Fibroblast of the aortic adventitia (primary cell): ENCODE measurements around the gene SLC39A2. TPM values are rescaled to one million over a fixed set of nuclear protein-coding genes. Genes with fewer than 3 reads are reported as not detected.
"Not testable (repeated sequence)": the region's sequence is repeated elsewhere in the genome, so short reads cannot be mapped to it uniquely, and the experiment has no call there.

Source experiments
- DNase-seq: peaks from one replicate; pipeline ENCODE4 v3.0.0-alpha.2; 2010; ENCODE audit warnings: low read depth
- H3K4me3 ChIP-seq: 2 replicates; pipeline ENCODE4 v1.5.1; 2011; ENCODE audit warnings: low read depth, mild to moderate bottlenecking, control low read depth, low read length, moderate library complexity
- CTCF ChIP-seq: IDR thresholded peaks from 2 replicates; pipeline ENCODE4 v1.5.1; 2011; ENCODE audit warnings: mild to moderate bottlenecking, low read length, control low read depth, inconsistent platforms; ENCODE audit not compliant: insufficient read depth
- total RNA-seq: library from RNA; depleted of rRNA; stranded (reverse); fragments of >200 nt; gene quantifications from 2 replicates; pipeline ENCODE4 v1.2.3, GENCODE V29; 2012; ENCODE audit warnings: low replicate concordance

The SLC39A2 gene
- total RNA-seq, 1 donor: 0.18 TPM

DNA sequence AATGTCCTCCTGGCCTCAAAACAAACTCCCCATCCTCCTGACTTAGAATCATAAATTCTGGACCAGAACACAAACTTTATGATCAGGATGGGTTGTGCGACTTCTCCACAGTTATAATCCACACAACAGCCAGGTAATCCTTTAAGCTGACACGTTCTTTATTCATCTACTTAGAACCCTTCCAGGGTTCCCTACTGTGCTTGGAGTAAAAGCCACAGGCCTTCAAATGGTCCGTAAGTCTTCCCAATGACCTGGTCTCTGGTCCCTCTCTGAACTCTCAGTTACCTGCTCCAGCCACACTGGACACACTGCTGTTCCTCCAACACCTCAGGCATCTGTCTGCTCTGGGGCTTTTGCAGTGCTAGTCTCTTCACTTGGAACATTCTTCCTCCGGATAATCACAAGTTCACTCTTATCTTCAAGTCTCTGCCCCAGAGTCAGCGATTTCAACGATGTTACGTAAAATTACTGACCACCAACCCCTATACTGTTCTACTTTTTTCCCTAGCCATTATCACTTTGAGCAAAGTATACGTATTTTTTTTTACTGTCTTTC lies 41.4 kb downstream of the SLC39A2 start:
- H3K4me3 ChIP-seq: no peak overlapping the region
- no peak for DNase-seq
- no peak for TF ChIP-seq CTCF

DNA sequence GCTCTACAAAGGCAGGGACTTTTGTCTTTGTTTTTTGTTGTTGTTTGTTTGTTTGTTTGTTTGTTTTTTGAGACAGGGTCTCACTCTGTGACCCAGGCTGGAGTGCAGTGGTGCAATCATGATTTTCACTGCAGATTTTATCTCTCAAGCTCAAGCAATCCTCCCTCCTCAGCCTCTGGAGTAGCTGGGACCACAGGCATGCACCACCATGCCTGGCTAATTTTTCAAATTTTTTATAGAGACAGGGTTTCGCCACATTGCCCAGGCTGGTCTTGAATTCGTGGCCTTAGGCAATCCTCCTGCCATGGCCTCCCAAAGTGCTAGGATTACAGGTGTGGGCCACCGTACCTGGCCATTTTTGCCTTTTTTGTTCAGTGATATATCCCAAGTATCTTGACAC lies 41.8 kb downstream of the SLC39A2 start:
- DNase-seq: not testable (repeated sequence)

GRCh38 chr14:21041676-21042433 lies 42.8 kb downstream of the SLC39A2 start, which contains the start of gene RNASE7:
RNASE7 (plus strand) TSS chr14:21042362; CDS start chr14:21042993, 631 bp downstream.
- H3K4me3 ChIP-seq: no peak within 1 kb of the TSS
- DNase-seq: peak; percentile 53

More for the DNA sequence above, 41.8 kb downstream of the SLC39A2 start:
- not testable (repeated sequence) for H3K4me3 ChIP-seq

GRCh38 chr14:21042918-21043317 lies 43.8 kb downstream of the SLC39A2 start:
- no peak for DNase-seq
- no peak for TF ChIP-seq CTCF
- H3K4me3 ChIP-seq: no peak overlapping the region

More at GRCh38 chr14:21041676-21042433, 42.8 kb downstream of the SLC39A2 start, which contains the start of gene RNASE7:
- TF ChIP-seq CTCF: no peak

DNA sequence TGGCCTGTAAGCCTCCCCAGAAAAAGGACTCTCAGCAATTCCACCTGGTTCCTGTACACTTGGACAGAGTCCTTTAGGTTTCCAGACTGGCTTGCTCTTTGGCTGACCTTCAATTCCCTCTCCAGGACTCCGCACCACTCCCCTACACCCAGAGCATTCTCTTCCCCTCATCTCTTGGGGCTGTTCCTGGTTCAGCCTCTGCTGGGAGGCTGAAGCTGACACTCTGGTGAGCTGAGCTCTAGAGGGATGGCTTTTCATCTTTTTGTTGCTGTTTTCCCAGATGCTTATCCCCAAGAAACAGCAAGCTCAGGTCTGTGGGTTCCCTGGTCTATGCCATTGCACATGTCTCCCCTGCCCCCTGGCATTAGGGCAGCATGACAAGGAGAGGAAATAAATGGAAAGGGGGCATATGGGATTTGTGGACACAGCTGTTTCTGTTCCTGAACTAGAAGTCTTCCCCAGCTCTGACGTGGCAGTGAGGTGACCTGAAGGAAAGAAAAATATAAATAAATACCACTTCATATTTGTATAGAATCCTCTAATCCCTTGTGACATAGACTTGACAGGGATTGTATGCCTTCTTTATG lies 44.4 kb downstream of the SLC39A2 start:
- no peak for TF ChIP-seq CTCF
- DNase-seq: no peak
- no peak overlapping the region for H3K4me3 ChIP-seq

DNA sequence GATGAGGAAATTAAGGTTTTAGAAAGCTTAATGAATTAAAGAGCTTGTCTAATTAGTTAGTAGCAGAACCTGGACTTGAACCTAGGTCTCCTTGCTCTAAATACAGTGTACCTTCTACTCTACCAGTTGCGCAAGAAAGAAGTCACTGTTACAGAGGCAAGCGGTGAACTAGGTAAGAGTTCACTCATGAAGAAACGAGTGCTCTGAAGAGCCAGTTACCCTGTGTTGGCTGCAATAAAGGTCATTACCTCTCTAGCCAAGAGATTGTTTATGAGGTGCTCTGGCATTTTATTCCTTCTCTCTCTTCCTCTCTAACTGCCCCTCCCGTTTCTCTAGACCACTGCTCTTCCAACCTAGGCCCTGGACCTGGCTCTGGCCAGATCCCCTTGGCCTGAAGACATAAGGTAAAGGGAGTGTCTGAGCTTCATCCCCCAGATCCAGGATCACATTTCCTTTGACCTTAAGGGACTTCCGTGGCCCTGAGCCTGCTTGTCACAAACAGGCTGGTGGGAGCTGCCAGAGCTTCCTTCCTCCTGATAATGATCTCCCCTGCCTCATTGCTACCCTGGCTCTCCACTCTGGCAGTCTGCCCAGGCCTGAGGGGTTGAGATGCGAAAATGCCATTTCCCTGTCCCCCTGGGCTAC lies 45.0 kb downstream of the SLC39A2 start:
- no peak for TF ChIP-seq CTCF
- DNase-seq: no peak
- H3K4me3 ChIP-seq: no peak overlapping the region

GRCh38 chr14:21047378-21047781 lies 48.3 kb downstream of the SLC39A2 start:
- peak; percentile 92 for DNase-seq
- TF ChIP-seq CTCF: no peak
- H3K4me3 ChIP-seq: no peak overlapping the region
